ENCODE results near the gene PDGFD. TPM values are rescaled to one million over a fixed set of nuclear protein-coding genes. Genes with fewer than 3 reads are reported as not detected.

PDGFD gene
- total RNA-seq, 1 experiment from 2014 or later, result 2.6 TPM

DNA sequence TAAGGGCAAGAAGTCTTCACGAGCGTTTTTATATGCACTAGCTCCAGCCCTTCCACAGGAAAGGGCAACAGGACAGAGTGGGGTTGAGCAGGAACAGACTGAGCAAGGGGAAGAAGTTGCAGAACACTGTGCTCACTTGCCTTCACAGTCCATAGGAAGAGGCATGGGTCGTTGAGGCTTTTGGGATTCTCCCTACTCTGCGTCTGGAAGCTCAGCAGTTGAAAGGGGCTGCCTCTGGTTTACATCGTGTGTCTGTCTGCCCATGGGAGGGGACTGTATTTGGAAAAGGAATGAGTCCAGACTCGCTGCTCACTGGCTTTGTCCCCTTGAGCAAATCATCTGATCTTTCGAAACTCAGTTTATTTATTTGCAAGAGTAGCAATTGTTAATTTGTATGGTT, 1.1 kb upstream of the PDGFD start:
- DNase-seq (ENCODE audit: low spot score), result no peak
- Mint-ChIP-seq H3K9me3 (no peaks in the 10 kb centered on the region), H3K36me3 (no peaks in the 10 kb centered on the region), H3K27ac (no peak overlapping the region; the same call in 1 of the 2 replicates), H3K27me3 (ENCODE audit: low read depth) (peaks cover 3% of the 10 kb centered on the region; the same call in 1 of the 2 replicates), H3K4me3 (peak overlapping the region; percentile 91), H3K4me1 (peaks cover 17% of the 10 kb centered on the region)
- ATAC-seq, result no peak
- POLR2A ChIA-PET, result interaction anchor here (0.6 kb wide), 2 partner anchors 105 to 265 kb away, joined by 3 read pairs; no protein-coding TSS in a partner anchor
- TF ChIP-seq JAZF1 (CRISPR knock-in tag; IDR thresholded peaks at IDR 0.05) (no peak), SP1 (CRISPR knock-in tag; conservative IDR thresholded peaks at IDR 0.05) (no peak), ZNF232 (CRISPR knock-in tag; IDR thresholded peaks at IDR 0.05) (no peak)
- CTCF ChIA-PET, result interaction anchor here (1.3 to 2.9 kb wide), 3 partner anchors 18 to 482 kb away, joined by 3 to 41 read pairs (median 11); no protein-coding TSS in a partner anchor

DNA sequence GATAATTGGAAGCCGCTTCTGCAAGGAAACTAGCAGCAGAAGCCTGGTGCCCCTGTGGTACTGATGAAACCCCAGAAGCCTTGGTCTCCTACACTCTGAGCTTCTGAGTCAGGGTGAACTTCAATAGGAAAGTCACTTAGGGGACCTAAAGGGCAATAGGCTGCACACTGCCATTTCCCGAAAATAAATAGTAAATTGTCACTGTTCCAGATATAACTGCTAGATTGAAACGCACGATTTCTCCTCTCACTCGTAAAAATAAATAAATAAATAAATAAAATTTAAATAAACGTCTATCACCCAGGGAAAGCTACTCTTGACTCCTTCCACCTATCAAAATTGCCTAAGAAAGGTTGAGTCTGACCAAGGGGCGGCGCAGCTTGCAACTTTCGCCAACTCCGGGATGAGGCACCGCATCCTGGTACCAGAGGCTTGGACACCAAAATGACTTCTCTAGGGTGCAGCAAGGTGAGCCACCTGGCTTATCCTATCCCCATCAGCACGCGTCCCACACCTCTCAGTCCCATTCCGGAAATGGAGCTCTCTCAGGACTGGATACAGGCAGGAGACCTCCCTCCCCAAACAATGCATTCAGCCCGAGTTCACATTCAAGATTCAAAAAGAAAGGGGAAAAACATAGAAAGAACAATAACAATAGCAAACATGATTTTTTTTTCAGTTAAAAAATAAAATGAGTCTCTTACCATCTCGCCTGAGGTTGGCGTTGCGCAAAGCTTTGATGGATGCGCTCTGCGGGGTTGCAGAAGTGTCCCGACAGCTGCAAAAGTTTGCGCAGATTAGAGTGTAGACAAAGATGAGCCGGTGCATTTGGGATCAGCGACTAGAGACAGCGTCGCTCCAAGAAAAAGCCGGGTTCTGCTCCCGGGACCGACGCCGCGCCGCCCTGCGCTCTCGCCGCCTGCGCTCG, 583 bp downstream of the PDGFD start:
- H3K4me1 Mint-ChIP-seq, result peaks cover 19% of the 10 kb centered on the region
- peak overlapping the region; percentile 91 for H3K4me3 Mint-ChIP-seq
- peaks cover 3% of the 10 kb centered on the region; the same call in 1 of the 2 replicates for H3K27me3 Mint-ChIP-seq (ENCODE audit: low read depth)
- DNase-seq (ENCODE audit: low spot score) (peak; percentile 48), ATAC-seq (peak; percentile 45)
- TF ChIP-seq NR3C1 (CRISPR knock-in tag; conservative IDR thresholded peaks at IDR 0.05; ENCODE audit: low read depth) (no peak), JAZF1 (CRISPR knock-in tag; IDR thresholded peaks at IDR 0.05) (no peak), GTF2I (CRISPR knock-in tag; conservative IDR thresholded peaks at IDR 0.05) (0 out of 2 replicates have a peak, but pooled peaks have one; percentile 5)
- H3K36me3 Mint-ChIP-seq, result no peaks in the 10 kb centered on the region
- ChIA-PET CTCF (interaction anchor here (0.6 to 2.9 kb wide), 13 partner anchors 8 to 1700 kb away, joined by 3 to 41 read pairs (median 4); no protein-coding TSS in a partner anchor), POLR2A (interaction anchor here (0.8 to 1.0 kb wide), 3 partner anchors 8 to 239 kb away, joined by 3 read pairs; no protein-coding TSS in a partner anchor)
- peak overlapping the region; percentile 84 for H3K27ac Mint-ChIP-seq
- no peaks in the 10 kb centered on the region for H3K9me3 Mint-ChIP-seq

DNA sequence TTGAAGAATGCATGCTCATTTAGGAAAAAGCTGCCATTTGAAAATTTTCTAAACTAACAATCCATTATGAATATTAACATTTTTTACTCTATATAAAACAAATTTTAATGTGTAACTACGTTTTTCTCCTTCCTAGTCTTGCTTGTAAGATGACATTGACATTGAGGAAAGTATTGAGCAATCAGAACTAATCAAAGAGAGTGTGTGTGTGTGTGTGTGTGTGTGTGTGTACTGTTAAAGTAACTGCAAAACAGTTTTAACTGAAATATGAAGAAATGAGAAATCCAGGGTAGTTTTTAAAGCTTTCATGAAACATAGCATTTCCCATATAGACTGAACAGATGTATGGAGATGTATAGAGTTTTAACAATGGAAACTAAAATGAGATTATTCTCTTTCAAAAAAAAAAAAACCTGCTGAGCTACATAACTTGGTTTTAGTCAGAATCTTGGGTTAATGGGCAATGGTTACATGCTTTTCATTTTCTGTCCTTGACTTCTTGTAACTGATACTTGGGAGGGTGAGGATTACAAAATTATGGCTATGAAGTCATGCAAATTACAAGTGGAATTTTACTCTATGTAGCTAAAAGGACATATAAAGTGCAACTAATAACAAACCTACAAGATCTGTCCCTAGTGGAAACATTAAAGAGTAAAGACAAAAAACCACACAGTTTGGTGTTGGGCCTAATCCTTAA, 2.0 kb downstream of the PDGFD start:
- POLR2A ChIA-PET, result no interaction called here
- no peak overlapping the region for H3K4me3 Mint-ChIP-seq
- peaks cover 19% of the 10 kb centered on the region for H3K4me1 Mint-ChIP-seq
- TF ChIP-seq, protein P1, sequence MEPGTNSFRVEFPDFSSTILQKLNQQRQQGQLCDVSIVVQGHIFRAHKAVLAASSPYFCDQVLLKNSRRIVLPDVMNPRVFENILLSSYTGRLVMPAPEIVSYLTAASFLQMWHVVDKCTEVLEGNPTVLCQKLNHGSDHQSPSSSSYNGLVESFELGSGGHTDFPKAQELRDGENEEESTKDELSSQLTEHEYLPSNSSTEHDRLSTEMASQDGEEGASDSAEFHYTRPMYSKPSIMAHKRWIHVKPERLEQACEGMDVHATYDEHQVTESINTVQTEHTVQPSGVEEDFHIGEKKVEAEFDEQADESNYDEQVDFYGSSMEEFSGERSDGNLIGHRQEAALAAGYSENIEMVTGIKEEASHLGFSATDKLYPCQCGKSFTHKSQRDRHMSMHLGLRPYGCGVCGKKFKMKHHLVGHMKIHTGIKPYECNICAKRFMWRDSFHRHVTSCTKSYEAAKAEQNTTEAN (CRISPR knock-in tag; IDR thresholded peaks at IDR 0.05), result no peak
- TF ChIP-seq ZNF263 (CRISPR knock-in tag; IDR thresholded peaks at IDR 0.05; ENCODE audit: low read depth), result no peak
- no peak overlapping the region for H3K27ac Mint-ChIP-seq
- ATAC-seq (no peak), DNase-seq (ENCODE audit: low spot score) (no peak)
- no peaks in the 10 kb centered on the region for H3K9me3 Mint-ChIP-seq
- CTCF ChIA-PET, result interaction anchor here (2.8 to 2.9 kb wide), 2 partner anchors 26 to 479 kb away, joined by 11 to 41 read pairs; no protein-coding TSS in a partner anchor
- H3K27me3 Mint-ChIP-seq (ENCODE audit: low read depth), result peaks cover 3% of the 10 kb centered on the region; the same call in 1 of the 2 replicates
- H3K36me3 Mint-ChIP-seq, result no peaks in the 10 kb centered on the region

- Mint-ChIP-seq H3K9me3 (no peaks in the 10 kb centered on the region), H3K4me1 (peaks cover 11% of the 10 kb centered on the region), H3K36me3 (no peaks in the 10 kb centered on the region), H3K4me3 (no peak overlapping the region), H3K27ac (no peak overlapping the region), H3K27me3 (ENCODE audit: low read depth) (no peaks in the 10 kb centered on the region)
- POLR2A ChIA-PET, result no interaction called here
- CTCF ChIA-PET, result no interaction called here
- DNase-seq (ENCODE audit: low spot score), result no peak
- ATAC-seq, result no peak
- no peak for TF ChIP-seq STAT6 (CRISPR knock-in tag; conservative IDR thresholded peaks at IDR 0.05; ENCODE audit: low read depth)
- TF ChIP-seq, protein P2, sequence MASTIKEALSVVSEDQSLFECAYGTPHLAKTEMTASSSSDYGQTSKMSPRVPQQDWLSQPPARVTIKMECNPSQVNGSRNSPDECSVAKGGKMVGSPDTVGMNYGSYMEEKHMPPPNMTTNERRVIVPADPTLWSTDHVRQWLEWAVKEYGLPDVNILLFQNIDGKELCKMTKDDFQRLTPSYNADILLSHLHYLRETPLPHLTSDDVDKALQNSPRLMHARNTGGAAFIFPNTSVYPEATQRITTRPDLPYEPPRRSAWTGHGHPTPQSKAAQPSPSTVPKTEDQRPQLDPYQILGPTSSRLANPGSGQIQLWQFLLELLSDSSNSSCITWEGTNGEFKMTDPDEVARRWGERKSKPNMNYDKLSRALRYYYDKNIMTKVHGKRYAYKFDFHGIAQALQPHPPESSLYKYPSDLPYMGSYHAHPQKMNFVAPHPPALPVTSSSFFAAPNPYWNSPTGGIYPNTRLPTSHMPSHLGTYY (CRISPR knock-in tag; IDR thresholded peaks at IDR 0.05), result no peak
- no peak for TF ChIP-seq MAX (CRISPR knock-in tag; IDR thresholded peaks at IDR 0.05)
- TF ChIP-seq ATF2 (CRISPR knock-in tag; IDR thresholded peaks at IDR 0.05; ENCODE audit: borderline replicate concordance, low read depth), result no peak
- TF ChIP-seq, protein P3, sequence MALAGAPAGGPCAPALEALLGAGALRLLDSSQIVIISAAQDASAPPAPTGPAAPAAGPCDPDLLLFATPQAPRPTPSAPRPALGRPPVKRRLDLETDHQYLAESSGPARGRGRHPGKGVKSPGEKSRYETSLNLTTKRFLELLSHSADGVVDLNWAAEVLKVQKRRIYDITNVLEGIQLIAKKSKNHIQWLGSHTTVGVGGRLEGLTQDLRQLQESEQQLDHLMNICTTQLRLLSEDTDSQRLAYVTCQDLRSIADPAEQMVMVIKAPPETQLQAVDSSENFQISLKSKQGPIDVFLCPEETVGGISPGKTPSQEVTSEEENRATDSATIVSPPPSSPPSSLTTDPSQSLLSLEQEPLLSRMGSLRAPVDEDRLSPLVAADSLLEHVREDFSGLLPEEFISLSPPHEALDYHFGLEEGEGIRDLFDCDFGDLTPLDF (CRISPR knock-in tag; IDR thresholded peaks at IDR 0.05), result no peak
- TF ChIP-seq ELF4 (CRISPR knock-in tag; IDR thresholded peaks at IDR 0.05; ENCODE audit: low read depth), result no peak
- TF ChIP-seq, protein P4, sequence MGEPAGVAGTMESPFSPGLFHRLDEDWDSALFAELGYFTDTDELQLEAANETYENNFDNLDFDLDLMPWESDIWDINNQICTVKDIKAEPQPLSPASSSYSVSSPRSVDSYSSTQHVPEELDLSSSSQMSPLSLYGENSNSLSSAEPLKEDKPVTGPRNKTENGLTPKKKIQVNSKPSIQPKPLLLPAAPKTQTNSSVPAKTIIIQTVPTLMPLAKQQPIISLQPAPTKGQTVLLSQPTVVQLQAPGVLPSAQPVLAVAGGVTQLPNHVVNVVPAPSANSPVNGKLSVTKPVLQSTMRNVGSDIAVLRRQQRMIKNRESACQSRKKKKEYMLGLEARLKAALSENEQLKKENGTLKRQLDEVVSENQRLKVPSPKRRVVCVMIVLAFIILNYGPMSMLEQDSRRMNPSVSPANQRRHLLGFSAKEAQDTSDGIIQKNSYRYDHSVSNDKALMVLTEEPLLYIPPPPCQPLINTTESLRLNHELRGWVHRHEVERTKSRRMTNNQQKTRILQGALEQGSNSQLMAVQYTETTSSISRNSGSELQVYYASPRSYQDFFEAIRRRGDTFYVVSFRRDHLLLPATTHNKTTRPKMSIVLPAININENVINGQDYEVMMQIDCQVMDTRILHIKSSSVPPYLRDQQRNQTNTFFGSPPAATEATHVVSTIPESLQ (CRISPR knock-in tag; IDR thresholded peaks at IDR 0.05), result no peak
- TF ChIP-seq JAZF1 (CRISPR knock-in tag; IDR thresholded peaks at IDR 0.05), result no peak
These were observed 4.6 kb downstream of the PDGFD start for GRCh38 chr11:104159356-104159755.

Measured in WTC11 (cell line).